Fibroblast of villous mesenchyme (primary cell): ENCODE data around the gene ARHGAP6. TPM values are rescaled to one million over a fixed set of nuclear protein-coding genes. Genes with fewer than 3 reads are reported as not detected.

ENCODE experiments used
- DNase-seq: peaks from one replicate; pipeline ENCODE4 v3.0.0-alpha.2; 2010; ENCODE audit warnings: low read depth
- H3K4me3 ChIP-seq: 2 replicates; pipeline ENCODE4 v1.5.1; 2011; ENCODE audit warnings: low read depth, mild to moderate bottlenecking, low read length
- total RNA-seq: library from RNA; depleted of rRNA; stranded (reverse); fragments of >200 nt; gene quantifications from 2 replicates; pipeline ENCODE4 v1.2.3, GENCODE V29; 2012
- TF ChIP-seq, protein P1 (sequence below): IDR thresholded peaks from 2 replicates; pipeline ENCODE4 v1.5.1; 2012; ENCODE audit warnings: low read depth, mild to moderate bottlenecking, low read length; ENCODE audit not compliant: insufficient read depth

Gene ARHGAP6
- total RNA-seq, 1 donor: 1.7 TPM

DNA sequence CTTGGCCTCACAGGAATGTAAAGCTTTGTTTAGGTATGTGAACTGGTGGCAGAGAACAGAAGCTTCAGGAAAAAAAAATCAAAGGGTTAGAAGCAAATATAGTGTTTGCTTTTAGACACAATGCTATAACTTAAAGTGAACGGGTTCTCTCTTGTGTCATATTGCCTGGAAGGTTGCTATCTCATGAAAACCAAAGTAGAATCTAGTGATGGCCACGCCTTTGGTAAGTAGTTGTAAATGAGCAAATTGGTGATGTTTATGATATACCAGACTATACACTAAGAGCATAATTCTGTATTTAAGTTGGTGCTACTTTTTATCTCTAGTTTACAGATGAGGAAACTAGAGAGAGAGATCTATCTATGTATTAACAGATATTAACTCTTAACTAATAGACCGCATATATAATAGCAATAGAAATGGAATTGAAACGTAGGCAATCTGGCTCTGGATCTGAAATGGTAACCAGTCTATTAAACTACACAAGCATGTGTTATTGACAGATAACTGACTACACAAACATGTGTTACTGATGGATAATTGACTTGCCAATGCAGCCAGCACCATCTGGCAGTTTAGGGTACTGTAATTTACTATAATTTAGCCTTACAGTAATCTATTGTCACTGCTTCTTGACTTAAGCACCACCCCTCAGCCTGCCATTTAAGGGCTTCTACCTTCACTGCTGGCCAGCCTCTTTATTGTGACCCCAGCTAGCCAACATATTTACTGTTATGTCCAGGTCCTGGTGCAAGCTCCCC is 513.7 kb downstream of the ARHGAP6 start:
- DNase-seq: no peak
- no peak overlapping the region for H3K4me3 ChIP-seq
- TF ChIP-seq, protein P1, sequence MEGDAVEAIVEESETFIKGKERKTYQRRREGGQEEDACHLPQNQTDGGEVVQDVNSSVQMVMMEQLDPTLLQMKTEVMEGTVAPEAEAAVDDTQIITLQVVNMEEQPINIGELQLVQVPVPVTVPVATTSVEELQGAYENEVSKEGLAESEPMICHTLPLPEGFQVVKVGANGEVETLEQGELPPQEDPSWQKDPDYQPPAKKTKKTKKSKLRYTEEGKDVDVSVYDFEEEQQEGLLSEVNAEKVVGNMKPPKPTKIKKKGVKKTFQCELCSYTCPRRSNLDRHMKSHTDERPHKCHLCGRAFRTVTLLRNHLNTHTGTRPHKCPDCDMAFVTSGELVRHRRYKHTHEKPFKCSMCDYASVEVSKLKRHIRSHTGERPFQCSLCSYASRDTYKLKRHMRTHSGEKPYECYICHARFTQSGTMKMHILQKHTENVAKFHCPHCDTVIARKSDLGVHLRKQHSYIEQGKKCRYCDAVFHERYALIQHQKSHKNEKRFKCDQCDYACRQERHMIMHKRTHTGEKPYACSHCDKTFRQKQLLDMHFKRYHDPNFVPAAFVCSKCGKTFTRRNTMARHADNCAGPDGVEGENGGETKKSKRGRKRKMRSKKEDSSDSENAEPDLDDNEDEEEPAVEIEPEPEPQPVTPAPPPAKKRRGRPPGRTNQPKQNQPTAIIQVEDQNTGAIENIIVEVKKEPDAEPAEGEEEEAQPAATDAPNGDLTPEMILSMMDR: no peak

DNA sequence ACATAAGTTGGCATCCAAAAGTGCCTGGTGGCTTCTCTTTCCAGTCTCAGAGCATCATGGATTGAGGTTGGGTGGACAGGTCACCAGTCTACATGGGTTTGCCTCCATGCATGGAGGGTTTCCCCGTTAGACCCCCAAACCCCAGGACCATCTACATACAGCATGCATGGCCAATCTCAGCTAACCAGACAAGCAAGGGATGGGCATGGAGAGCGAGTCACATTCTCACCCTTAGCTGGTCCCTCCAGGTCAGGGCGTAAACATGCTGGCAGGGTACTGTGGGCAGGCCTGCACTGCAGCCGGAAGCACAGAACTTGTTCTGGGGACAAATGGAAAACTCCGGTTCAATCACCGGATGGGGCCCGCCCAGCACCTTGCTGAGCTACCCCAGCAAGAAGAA is 517.3 kb downstream of the ARHGAP6 start:
- DNase-seq: no peak
- TF ChIP-seq, protein P1: no peak
- no peak overlapping the region for H3K4me3 ChIP-seq

DNA sequence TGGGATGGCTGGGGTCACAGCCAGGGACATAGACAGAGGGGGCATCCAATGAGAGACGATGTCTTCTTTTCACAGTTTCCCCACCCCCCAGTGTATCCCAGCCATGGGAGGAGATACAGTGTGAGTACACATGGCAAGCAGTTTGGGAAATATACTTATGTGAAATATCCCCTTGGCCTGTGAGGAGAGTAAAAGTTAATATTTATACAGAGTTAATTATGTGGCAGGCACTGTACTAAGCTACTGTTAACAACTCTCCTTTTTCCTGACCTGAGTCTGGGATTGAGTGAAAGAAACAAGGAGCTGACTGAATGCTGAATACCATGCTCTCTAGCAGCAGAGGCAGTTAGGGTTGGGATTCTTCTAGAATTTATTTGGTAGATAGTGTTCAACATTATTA is 519.3 kb downstream of the ARHGAP6 start:
- TF ChIP-seq, protein P1: no peak
- no peak overlapping the region for H3K4me3 ChIP-seq
- DNase-seq: no peak

DNA sequence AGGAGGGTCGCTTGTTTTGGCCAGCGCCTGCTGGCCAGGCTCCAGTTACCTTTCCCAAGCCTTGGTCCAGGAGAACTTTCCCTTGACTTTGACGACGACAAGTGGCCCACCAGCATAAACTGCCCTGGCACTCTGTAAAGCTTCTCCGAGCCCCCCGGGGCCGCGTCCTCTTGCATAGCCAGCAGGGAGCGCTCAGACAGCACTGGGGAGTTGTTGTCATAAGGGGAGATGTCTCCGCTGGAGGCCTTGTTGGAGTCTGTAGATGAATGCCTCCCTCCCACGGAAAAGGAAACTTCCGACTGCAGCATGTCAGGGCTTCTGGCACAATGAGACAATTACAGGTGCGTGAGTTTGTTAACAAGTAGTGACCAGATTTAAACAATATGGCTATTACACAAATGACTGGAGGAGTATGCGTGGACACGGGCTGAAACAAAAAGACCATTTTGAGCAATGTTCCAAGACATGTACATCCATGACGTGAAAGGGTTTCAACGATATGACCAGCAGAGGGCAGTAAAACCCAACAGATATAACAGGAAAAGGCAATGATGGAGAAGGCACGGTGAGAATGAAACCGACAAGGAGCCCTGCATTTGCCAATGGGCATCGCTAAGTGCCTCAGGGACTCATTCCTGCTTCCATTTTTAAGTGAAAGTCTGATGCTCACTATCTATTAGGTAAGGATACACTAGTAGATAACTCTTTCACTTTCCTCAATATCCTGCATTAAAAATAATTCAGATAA is 521.6 kb downstream of the ARHGAP6 start:
- DNase-seq: peak; percentile 81

DNA sequence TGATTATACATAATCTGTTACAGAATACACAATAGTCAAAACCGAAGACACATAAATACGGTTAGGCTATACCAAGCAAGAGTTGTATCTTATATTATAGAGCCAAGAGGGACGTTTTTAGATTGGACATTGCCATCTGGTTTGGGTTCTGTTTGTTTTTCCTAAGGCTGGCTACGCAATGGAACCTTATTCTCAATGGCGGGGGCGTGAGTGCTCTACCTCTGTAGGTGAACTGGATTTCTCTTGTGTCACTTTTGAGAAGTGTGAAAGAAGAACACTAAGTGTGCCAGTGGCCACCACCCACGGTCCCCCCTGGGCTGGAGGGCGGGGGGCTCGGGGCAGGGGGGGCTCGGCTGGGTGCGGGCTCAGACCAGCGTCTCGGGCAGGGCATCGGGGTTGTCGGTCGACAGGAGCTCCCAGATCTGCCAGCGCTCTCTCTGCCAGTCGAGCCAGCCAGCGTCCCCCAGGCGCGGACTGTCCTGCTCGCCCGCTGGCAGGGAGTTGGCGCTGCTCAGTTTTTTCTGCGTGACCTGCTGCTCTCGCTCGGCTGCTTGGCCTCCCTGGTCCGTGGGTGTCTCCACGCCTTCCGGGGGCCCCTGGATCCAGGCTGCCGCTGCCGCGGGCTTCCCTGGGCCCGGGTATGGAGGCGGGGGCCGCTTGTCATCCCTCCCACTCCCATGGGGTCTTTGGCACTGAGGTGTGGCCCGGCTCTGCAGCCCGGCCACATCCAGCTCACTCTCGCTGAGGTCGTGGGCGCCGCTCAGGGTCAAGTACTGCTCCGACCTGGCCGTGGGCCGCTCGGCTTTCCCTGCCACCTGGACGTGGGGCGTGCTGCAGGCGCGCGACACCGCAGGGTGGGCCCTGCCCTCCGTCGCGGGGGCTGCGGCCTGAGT is 527.0 kb downstream of the ARHGAP6 start:
- DNase-seq: no peak
- TF ChIP-seq, protein P1: no peak
- H3K4me3 ChIP-seq: no peak overlapping the region

More for the DNA sequence above, 521.6 kb downstream of the ARHGAP6 start:
- TF ChIP-seq, protein P1: peak; percentile 53
- H3K4me3 ChIP-seq: no peak overlapping the region

DNA sequence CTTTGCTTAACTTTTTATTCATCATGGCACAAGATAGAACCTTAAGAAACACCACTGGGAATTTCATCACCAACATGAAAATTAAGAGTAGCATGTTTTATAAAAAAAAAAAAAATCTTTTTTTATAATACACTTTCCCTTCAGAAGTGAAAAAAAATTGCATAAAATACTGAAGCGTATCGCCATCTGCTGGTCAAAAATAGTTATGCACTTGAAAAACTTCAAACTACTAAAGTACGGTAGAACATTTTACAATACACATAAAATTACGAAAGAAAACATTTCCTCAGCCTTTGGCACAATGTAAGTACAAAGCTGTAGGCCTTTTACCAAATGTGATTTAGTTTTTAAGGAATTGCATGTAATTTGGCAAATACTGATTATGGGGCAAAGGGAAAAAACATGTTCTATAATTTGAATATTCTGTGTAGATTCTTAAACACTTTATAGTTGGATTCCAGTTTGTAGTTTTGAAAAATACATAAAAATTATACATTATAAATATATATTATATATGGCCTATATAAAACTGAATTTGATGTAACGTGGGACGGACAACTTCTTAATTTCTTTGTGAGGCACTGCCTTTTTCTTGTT is 528.1 kb downstream of the ARHGAP6 start:
- DNase-seq: peak; percentile 62
- H3K4me3 ChIP-seq: no peak overlapping the region
- TF ChIP-seq, protein P1: peak; percentile 46
